GM20000 (cell line): ENCODE data around the gene RRM1.
"Not testable (repeated sequence)": the region's sequence is repeated elsewhere in the genome, so short reads cannot be mapped to it uniquely, and the experiment has no call there.

Experiments used
- DNase-seq: peaks from one replicate; pipeline ENCODE4 v3.0.0; 2012; ENCODE audit warnings: low spot score
- CTCF ChIP-seq: IDR thresholded peaks from 2 replicates; pipeline ENCODE4 v1.5.1; 2012; ENCODE audit warnings: mild to moderate bottlenecking, control low read depth; ENCODE audit errors: extremely low read depth, missing control alignments

RRM1 gene

GRCh38 chr11:4094348-4095291 is at the start of gene RRM1:
Gene RRM1 (plus strand): TSS chr11:4094799. CDS start chr11:4095013, 214 bp downstream.
- DNase-seq = peak; percentile 90
- no peak for TF ChIP-seq CTCF

GRCh38 chr11:4044976-4045646 is 49.5 kb upstream of the RRM1 start:
- DNase-seq = no peak
- no peak for TF ChIP-seq CTCF

- DNase-seq = no peak
- no peak for TF ChIP-seq CTCF
These were observed 46.3 kb upstream of the RRM1 start for GRCh38 chr11:4048340-4048739.

- no peak for DNase-seq
- TF ChIP-seq CTCF = no peak
These were observed 45.6 kb upstream of the RRM1 start for GRCh38 chr11:4049006-4049405.

GRCh38 chr11:4050138-4050537 is 44.5 kb upstream of the RRM1 start:
- no peak for DNase-seq
- TF ChIP-seq CTCF = no peak

GRCh38 chr11:4053200-4053599 is 41.4 kb upstream of the RRM1 start:
- not testable (repeated sequence) for DNase-seq

- DNase-seq = no peak
- no peak for TF ChIP-seq CTCF
These were observed 40.0 kb upstream of the RRM1 start for GRCh38 chr11:4054643-4055042.
